Subcutaneous adipose tissue (tissue), 4 donors: Measurements from ENCODE around the gene ADGRL3. TPM values are rescaled to one million over a fixed set of nuclear protein-coding genes. Genes with fewer than 3 reads are reported as not detected.

ENCODE experiments used
- CTCF ChIP-seq: fragments of 450-650 bp; IDR thresholded peaks from one replicate; pipeline ENCODE4 v1.5.1; 2016; ENCODE audit warnings: low read depth, mild to moderate bottlenecking, control low read depth, antibody characterized with exemption, moderate library complexity
- total RNA-seq, 4 donors: library from RNA; depleted of rRNA; stranded (reverse); fragments of >200 nt; gene quantifications; one replicate each; pipeline ENCODE4 v1.1.0, GENCODE V29; 2016

ADGRL3 gene
- total RNA-seq, 4 donors from 2014 or later = 6.3 to 12.2 (median 9.2) TPM

- no peak for TF ChIP-seq CTCF
Observed at GRCh38 chr4:61739887-61740286, 539.8 kb downstream of the ADGRL3 start.

GRCh38 chr4:61740886-61741285, 540.8 kb downstream of the ADGRL3 start:
- no peak for TF ChIP-seq CTCF

- no peak for TF ChIP-seq CTCF
Observed at GRCh38 chr4:61741327-61742096, 541.4 kb downstream of the ADGRL3 start.

- TF ChIP-seq CTCF = no peak
Observed at GRCh38 chr4:61750810-61751209, 550.7 kb downstream of the ADGRL3 start.

GRCh38 chr4:61752617-61753016, 552.5 kb downstream of the ADGRL3 start:
- TF ChIP-seq CTCF = no peak

GRCh38 chr4:61753739-61754138, 553.6 kb downstream of the ADGRL3 start:
- TF ChIP-seq CTCF = no peak

GRCh38 chr4:61760820-61761219, 560.7 kb downstream of the ADGRL3 start:
- TF ChIP-seq CTCF = no peak
